Posterior cingulate gyrus (tissue), 11 donors: ENCODE data around the gene TGM3.

Experiments used
- DNase-seq, 10 donors: peaks; one replicate each; pipeline versions ENCODE4 v3.0.0 to v3.0.0-alpha.2; 2020 to 2021; ENCODE audit warnings: mixed read lengths in 3 of 10
- intact Hi-C: fragments of 100-400 bp; cut with DNase I; formaldehyde crosslinking; loops from one replicate; pipeline ENCODE4 v1.15.1; 2023

TGM3 gene

DNA sequence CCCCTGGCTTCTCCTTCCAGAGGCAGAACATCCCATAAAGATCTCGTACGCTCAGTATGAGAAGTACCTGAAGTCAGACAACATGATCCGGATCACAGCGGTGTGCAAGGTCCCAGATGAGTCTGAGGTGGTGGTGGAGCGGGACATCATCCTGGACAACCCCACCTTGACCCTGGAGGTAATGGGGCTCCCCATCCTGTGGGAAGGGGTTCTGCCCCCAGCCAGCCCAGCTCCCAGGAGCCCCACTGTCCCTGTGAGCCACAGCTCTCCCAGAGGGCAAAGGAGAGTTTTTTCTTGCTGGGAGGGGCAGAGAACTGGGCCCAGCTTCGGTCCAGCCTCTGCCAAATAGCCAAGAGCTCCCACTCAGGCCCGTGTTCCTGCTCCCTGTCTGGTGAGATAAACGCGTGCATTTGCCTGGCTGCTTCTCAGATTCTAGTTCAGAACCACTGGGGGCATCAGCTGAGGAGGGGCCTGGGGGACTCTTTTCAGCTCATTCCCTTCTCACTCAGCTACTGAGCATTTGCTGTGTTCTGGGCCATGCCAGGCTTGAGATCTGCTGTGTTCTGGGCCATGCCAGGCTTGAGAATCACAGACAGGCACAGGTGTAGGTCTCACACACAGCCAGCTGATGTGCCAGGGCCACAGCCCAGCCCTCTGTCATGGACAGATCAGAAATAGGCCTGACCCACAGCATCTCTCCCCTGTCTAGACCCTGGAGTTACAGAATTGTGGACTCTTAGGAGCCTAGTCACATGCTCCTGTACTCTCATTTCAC is 39.5 kb downstream of the TGM3 start:
- intact Hi-C loops, result no loop called here
- DNase-seq, result no peak

- intact Hi-C loops, result no loop called here
- DNase-seq, result no peak
These were observed 40.7 kb downstream of the TGM3 start for GRCh38 chr20:2336471-2336870.

GRCh38 chr20:2337142-2337541 is 41.3 kb downstream of the TGM3 start:
- intact Hi-C loops, result no loop called here
- no peak for DNase-seq

GRCh38 chr20:2338411-2339066 is 42.7 kb downstream of the TGM3 start:
- intact Hi-C loops, result no loop called here
- DNase-seq, result no peak

GRCh38 chr20:2340136-2340535 is 44.3 kb downstream of the TGM3 start:
- DNase-seq, result no peak
- intact Hi-C loops, result no loop called here

DNA sequence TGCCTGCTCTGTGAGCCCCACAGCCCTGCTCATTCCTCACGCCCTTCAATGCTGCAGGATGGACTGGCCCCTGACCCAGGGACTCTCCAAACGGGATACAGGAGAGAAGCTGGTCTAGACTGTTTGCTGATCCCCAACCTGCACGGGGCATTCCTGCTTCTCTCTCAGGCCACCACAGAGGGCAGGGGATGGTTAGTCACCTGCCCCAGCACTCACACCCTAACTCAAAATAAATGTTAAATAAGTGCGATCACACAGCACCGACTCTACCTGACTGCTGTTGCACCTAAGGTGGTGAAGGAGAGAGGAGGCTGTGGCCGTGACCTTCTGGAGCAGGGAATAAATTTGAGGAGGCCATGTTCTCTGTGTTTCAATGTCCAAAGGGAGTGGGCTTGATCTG is 45.0 kb downstream of the TGM3 start:
- intact Hi-C loops, result no loop called here
- DNase-seq, result no peak

GRCh38 chr20:2341336-2341735 is 45.5 kb downstream of the TGM3 start:
- no peak for DNase-seq
- intact Hi-C loops, result no loop called here

- DNase-seq, result no peak
- intact Hi-C loops, result no loop called here
These were observed 46.4 kb downstream of the TGM3 start for GRCh38 chr20:2342243-2342642.

DNA sequence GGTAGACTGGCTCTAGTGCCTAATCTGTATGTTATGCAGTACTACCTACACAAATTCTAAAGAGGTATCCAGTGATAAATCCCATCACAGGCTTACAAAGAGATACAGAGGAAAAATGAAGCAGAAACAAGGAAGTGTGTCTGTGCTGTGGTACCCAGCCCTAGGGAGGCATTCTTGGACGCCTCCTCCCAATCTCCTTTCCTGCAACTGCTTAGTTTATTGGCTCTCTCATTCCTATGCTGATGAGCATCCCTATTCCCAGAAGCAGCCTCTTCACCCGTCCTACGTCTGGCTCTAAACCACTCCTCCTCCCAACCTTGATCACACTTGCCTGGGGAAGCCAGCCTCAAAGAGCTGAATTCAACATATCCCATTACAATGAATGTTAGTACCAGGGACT is 50.4 kb downstream of the TGM3 start:
- intact Hi-C loops, result no loop called here
- DNase-seq, result no peak

DNA sequence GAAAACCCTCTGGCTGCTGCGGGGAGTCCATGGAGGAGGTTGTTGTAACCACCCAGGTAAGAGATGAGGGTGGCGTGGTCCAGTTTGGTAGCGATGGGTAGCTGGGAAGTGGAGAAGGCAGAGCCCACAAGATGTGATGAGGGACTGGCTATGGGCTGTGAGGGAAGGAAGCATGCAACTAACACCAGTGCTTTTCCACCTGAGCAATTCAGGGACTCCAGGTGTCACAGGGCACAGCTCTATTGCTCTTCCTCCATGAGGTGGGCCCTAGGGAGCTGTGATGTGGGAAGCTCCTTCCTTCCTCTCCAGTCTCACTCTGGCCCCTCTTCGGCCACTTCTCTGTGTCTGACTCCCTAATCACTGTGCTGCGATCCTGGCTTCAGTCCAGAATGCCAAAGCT is 52.5 kb downstream of the TGM3 start:
- intact Hi-C loops, result no loop called here

GRCh38 chr20:2349801-2350200 is 54.0 kb downstream of the TGM3 start:
- intact Hi-C loops, result loop anchor here (1.0 kb wide), 1 partner anchor 102 kb away; no protein-coding TSS in a partner anchor
- no peak for DNase-seq

More for the DNA sequence above, 52.5 kb downstream of the TGM3 start:
- no peak for DNase-seq

DNA sequence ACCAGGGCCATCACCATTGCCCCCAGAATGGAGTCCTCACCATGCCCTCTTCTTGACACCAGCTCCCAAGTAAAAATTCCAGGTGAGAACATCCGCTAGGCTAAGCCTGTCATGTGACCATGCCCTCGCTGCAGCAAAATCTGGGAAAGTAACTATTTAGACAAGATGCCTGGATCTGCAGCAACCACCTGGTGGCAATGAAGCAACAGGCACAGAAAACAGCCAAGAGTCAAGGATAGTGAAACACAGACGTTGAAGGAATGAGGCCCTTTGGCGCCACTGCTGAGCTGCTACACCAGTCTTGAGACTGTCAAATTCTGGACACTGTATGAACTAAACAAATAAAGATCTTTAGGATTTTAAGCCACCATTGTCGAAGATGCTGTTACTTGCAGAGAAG is 54.8 kb downstream of the TGM3 start:
- DNase-seq, result no peak

GRCh38 chr20:2353231-2353630 is 57.4 kb downstream of the TGM3 start:
- intact Hi-C loops, result no loop called here
- DNase-seq, result no peak

More for the DNA sequence above, 54.8 kb downstream of the TGM3 start:
- intact Hi-C loops, result loop anchor here (1.0 kb wide), 1 partner anchor 102 kb away; no protein-coding TSS in a partner anchor

- intact Hi-C loops, result no loop called here
These were observed 61.3 kb downstream of the TGM3 start for GRCh38 chr20:2357114-2357513.

GRCh38 chr20:2358006-2358405 is 62.2 kb downstream of the TGM3 start:
- DNase-seq, result no peak
- intact Hi-C loops, result no loop called here

More at GRCh38 chr20:2357114-2357513, 61.3 kb downstream of the TGM3 start:
- no peak for DNase-seq

DNA sequence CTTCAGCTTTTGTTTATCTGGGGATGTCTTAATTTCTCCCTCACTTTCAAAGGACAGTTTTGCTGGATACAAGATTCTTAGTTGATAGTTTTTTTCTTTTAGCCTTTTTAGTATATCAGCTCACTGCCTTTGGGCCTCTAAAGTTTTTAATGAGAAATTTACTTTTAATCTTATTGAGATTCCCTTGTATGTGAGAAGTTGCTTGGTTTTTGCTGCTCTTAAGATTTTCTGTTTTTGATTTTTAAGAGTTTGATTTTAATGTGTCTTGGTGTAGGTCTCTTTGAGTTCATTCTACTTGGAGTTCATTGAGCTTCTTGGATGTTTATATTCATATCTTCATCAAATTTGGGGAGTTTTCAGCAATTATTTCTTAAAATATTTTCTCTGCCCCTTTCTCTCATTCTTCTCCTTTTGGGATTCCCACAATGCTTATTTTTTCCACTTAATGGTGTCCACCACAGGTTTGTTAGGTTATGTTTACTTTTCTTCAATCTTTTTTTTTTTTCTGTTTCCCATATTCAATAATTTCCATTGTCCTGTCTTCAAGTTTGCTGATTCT is 65.3 kb downstream of the TGM3 start:
- intact Hi-C loops, result no loop called here
- DNase-seq, result no peak

DNA sequence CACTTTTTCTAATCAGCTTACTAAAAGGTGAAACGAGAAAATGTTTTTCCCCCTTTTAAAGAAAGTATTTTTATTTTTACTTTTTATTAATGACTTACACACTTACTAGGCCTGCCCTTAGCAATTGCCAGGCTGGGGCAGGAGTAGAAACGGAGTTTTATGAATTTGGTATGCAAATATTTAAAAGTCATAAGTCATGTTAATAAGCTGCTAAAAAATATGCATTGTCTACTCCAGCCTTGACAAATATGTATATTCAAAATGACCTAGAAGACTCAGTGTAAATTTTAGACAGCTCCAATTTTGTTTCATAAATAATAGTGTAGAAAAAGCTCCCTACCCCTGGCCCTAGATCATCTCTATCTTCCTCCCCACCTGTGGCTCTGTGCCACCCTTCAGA is 67.4 kb downstream of the TGM3 start:
- no peak for DNase-seq
- intact Hi-C loops, result no loop called here

DNA sequence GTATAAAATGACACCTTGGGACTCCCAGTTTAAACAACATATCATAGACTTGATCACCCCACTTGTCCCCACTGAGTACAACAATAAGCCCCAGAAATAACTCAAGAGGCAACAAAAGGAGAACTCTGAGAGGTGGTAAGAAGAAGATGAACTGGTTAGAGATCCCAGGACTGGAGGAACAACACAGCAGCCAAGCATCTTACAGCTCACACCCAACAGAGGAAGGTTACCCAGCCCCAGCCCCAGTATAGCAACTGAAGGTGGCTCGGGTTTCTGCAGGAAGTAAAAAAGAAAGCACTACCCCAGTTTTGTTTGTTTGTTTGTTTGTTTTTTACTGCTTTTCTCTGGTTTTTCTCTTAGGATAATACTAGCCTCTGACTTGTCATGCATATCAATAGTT is 67.8 kb downstream of the TGM3 start:
- intact Hi-C loops, result no loop called here
- no peak for DNase-seq

DNA sequence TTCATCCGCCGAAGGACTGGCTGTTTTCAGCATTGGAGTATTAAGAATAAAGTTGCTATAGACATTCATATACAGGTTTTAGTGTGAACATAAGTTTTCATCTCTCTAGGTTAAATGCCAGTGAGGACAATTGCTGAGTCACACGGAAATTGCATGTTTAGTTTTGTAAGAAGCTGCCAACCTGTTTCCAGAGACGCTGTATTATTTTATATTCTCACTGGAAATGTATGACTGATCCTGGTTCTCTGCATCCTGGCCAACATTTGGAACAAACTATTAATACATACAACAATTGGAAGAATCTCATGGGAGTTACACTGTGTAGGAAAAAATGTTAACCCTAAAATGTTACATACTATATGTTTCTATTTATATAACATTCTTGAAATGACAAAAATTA is 68.2 kb downstream of the TGM3 start:
- no peak for DNase-seq
- intact Hi-C loops, result no loop called here

DNA sequence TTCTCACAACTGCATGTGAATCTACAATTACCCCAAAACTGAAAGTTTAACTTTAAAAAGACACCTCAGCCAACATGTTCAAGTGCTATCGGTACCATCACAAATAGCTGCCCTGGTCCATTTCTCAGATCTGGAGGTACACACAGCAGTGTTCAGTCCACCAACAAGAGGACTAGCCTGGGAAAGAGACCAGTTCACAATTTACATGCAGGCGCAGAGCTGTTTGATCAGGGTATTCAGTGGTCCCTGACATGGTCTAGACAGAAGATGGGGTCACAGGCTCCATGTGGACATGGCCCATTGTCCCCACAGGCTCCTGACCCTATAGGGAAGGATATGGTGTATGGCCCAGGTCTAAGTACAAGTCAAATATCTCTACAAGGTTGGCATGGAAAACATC is 69.3 kb downstream of the TGM3 start:
- no peak for DNase-seq
- intact Hi-C loops, result no loop called here

GRCh38 chr20:2365666-2366065 is 69.9 kb downstream of the TGM3 start:
- intact Hi-C loops, result no loop called here
- no peak for DNase-seq

DNA sequence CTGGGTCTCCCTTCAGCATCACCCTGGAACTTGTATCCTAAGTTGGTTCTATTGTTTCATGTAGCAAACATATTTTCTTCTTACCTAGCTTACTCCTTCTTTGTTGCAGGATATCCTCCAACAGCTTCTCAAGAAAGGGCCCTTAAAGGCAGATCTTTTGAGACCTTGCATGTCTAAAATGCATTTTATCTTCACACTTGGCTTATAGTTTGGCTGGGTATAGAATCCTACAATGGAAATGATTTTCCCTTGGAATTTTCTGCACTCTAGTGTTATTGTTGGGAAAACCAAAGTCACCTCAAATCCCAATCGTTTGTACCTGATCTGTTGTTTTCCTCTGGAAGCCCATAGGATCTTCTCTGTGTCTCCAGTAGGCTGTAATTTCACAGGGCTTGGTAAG is 72.8 kb downstream of the TGM3 start:
- intact Hi-C loops, result no loop called here
- DNase-seq, result no peak
